Thyroid gland (tissue), 4 donors: ENCODE data around the gene TK2. TPM values are rescaled to one million over a fixed set of nuclear protein-coding genes. Genes with fewer than 3 reads are reported as not detected.

ENCODE experiments used
- DNase-seq, 2 donors: peaks; one replicate each; pipeline ENCODE4 v3.0.0-alpha.2; 2019
- H3K27ac ChIP-seq, 3 donors: fragments of 200-600 bp; sonication (generic); 1 replicate in 2 of 3; 2 replicates in 1 of 3; pipeline ENCODE4 v1.5.1; 2016 to 2019; ENCODE audit warnings: mild to moderate bottlenecking in 1 of 3, moderate library complexity in 1 of 3
- H3K27me3 ChIP-seq: fragments of 200-600 bp; sonication (generic); one replicate; pipeline ENCODE4 v1.5.1; 2019
- H3K36me3 ChIP-seq, 2 donors: fragments of 200-600 bp; sonication (generic); one replicate each; pipeline ENCODE4 v1.5.1; 2016 to 2019
- H3K4me1 ChIP-seq, 2 donors: fragments of 200-600 bp; sonication (generic); one replicate each; pipeline ENCODE4 v1.5.1; 2017 to 2019
- H3K4me3 ChIP-seq, 3 donors: fragments of 200-600 bp; sonication (generic); replicated peaks in 1 of 3; 1 replicate in 2 of 3; 2 replicates in 1 of 3; pipeline ENCODE4 v1.5.1; 2016; ENCODE audit warnings: mild to moderate bottlenecking in 1 of 3
- H3K9me3 ChIP-seq: fragments of 200-600 bp; sonication (generic); one replicate; pipeline ENCODE4 v1.5.1; 2017
- POLR2A ChIP-seq, 2 donors: fragments of 450-650 bp; IDR thresholded peaks; one replicate each; pipeline ENCODE4 v1.6.1; 2017; ENCODE audit warnings: antibody characterized with exemption in 2 of 2, mild to moderate bottlenecking in 2 of 2, moderate library complexity in 1 of 2
- WGBS, 2 donors: methylation state at CpG; one replicate each; pipeline ENCODE4 v1.1.5; 2017; 5-methylcytosine and 5-hydroxymethylcytosine counted together
- intact Hi-C: fragments of 100-400 bp; cut with DNase I; formaldehyde crosslinking; loops from one replicate; pipeline ENCODE4 v1.15.1; 2023
- total RNA-seq, 4 donors: library from RNA; depleted of rRNA; stranded (reverse); fragments of >200 nt; gene quantifications; one replicate each; pipeline ENCODE4 v1.2.3, GENCODE V29; 2016
- TF ChIP-seq, protein P1 (sequence below), 6 experiments: fragments of 200-600 bp in 3 of 6; fragments of 450-650 bp in 3 of 6; sonication (generic) in 3 of 6; IDR thresholded peaks; one replicate each; pipeline ENCODE4 v1.5.1; 2016 to 2019; ENCODE audit warnings: antibody characterized with exemption in 6 of 6, mild to moderate bottlenecking in 2 of 6, inconsistent platforms in 1 of 6, moderate library complexity in 1 of 6

Gene TK2
- total RNA-seq, 4 donors from 2014 or later, result 31.6 to 55.5 (median 46.6) TPM

DNA sequence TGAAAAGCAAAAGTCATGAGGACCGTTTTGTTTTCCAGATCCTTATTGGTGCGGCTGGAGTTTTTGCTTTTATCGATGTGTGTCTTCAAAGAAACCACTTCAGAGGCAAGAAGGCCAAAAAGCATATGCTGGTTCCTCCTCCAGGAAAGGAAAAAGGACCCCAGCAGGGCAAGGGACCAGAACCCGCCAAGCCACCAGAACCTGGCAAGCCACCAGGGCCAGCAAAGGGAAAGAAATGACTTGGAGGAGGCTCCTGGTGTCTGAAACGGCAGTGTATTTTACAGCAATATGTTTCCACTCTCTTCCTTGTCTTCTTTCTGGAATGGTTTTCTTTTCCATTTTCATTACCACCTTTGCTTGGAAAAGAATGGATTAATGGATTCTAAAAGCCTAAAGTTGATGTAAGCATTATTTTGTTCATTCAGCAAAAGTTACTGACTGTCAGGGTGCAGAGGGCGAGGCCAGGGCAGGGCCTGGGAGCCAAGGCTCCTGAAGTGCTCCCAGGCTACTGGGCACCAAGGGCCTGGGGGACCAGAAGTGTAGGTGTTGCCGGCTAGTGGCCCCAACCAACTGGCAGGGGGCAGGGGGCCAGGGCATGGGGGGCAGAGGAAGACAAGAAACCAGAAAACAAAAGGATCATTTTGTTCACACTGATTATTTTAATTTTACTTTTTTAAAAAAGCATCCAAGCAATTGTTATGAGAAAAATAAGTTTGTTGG lies 38.1 kb upstream of the TK2 start:
- 67 to 74% methylated on average over 7 of the region's 7 CpGs for WGBS, 2 donors

DNA sequence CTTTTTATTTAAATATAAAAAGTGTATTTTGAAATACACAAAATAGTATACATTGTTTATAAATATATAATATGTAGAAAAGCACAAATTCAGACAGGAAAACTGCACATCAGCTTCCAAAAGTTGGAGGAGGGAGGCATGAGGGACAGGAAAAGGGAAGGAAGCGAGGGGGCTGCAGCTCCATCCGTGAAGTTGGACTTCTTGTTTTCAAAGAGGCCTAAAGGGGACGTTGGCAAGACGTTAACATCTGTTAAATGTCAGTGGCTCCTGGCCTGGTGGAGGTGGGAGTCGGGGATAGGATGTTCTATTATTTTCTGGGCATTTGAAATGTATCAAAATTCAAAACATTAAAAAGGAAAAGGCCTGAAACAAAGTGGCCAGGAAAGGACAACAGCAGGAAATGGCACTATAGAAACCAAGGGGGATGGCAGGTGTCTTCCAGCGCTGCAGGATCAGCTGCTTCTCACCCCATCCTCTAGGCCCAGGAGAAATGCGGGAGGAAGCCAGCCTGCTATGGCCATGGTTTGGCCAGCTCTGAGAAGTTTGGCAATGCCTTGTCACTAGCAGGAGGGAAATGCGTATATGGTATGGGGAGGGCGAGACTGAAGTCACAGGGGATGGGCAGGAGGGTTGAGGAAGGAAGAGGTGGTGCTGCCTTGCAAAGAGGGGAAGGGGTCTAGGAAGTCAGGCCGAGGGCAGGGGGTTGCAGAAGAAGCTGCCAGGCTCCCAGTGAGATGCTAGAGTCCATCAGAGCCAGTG lies 35.7 kb upstream of the TK2 start:
- intact Hi-C loops, result no loop called here
- DNase-seq, result no peak
- Histone ChIP-seq H3K36me3 (peaks cover 0 to 6% of the 10 kb centered on the region in 2 donors), H3K27ac (no peak overlapping the region), H3K4me3 (no peak overlapping the region), H3K4me1 (peaks cover 12 to 23% of the 10 kb centered on the region in 2 donors), H3K27me3 (no peaks in the 10 kb centered on the region), H3K9me3 (no peaks in the 10 kb centered on the region)
- 76 to 81% methylated on average over 10 of the region's 10 CpGs for WGBS, 2 donors
- TF ChIP-seq POLR2A (IDR thresholded peaks at IDR 0.05), result no peak
- TF ChIP-seq, protein P1, sequence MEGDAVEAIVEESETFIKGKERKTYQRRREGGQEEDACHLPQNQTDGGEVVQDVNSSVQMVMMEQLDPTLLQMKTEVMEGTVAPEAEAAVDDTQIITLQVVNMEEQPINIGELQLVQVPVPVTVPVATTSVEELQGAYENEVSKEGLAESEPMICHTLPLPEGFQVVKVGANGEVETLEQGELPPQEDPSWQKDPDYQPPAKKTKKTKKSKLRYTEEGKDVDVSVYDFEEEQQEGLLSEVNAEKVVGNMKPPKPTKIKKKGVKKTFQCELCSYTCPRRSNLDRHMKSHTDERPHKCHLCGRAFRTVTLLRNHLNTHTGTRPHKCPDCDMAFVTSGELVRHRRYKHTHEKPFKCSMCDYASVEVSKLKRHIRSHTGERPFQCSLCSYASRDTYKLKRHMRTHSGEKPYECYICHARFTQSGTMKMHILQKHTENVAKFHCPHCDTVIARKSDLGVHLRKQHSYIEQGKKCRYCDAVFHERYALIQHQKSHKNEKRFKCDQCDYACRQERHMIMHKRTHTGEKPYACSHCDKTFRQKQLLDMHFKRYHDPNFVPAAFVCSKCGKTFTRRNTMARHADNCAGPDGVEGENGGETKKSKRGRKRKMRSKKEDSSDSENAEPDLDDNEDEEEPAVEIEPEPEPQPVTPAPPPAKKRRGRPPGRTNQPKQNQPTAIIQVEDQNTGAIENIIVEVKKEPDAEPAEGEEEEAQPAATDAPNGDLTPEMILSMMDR (IDR thresholded peaks at IDR 0.05), result no peak

More for the DNA sequence above, 38.1 kb upstream of the TK2 start:
- DNase-seq, result no peak
- Histone ChIP-seq H3K27ac (no peak overlapping the region), H3K9me3 (no peaks in the 10 kb centered on the region), H3K36me3 (peaks cover 0 to 6% of the 10 kb centered on the region in 2 donors), H3K27me3 (no peaks in the 10 kb centered on the region), H3K4me3 (no peak overlapping the region), H3K4me1 (peaks cover 0 to 11% of the 10 kb centered on the region in 2 donors)
- TF ChIP-seq POLR2A (IDR thresholded peaks at IDR 0.05), result no peak
- intact Hi-C loops, result no loop called here

DNA sequence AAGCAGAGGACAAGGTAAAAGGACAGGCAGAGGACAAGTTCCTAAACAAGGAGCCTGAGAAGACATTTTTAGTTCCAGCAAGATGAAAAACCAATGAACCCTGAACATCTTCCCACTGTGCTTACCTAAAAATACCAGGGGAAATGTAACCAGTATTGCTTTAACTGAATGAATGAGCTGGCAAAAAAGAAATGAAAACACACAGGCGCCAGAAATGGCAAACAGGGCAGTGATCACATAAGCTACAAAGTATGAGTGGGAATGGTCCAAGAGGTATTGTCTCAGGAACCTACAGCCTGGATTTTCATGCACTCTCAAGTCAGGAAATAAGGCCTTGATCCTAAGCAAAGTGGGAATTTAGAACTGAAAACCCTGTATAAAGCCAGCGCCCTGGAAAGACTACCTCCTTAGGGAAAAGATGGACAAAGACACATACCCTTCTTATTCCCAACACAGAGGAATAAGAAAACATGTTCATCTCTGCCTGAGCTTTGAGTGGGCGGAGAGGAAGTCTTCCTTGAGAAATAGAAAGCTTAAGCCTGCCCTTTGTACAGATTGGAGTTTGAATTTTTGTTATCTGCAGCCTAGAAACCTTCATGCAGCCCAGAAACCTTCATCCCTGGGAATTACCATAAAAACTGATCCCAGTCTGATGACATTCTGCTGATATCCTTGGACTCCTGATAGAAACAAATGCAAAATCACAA lies 31.5 kb upstream of the TK2 start:
- H3K27me3 ChIP-seq, result no peaks in the 10 kb centered on the region
- H3K4me1 ChIP-seq, result peaks cover 15 to 34% of the 10 kb centered on the region in 2 donors
- DNase-seq, result peak in 1 of 2 donors; percentile 37
- TF ChIP-seq POLR2A (IDR thresholded peaks at IDR 0.05), result no peak
- TF ChIP-seq, protein P1 (IDR thresholded peaks at IDR 0.05), result no peak
- peak overlapping the region; percentile 24 to 71 (median 57) for H3K27ac ChIP-seq
- H3K36me3 ChIP-seq, result peaks cover 0 to 5% of the 10 kb centered on the region in 2 donors
- 60% methylated on average over 3 of the region's 3 CpGs for WGBS, 2 donors
- no peaks in the 10 kb centered on the region for H3K9me3 ChIP-seq
- intact Hi-C loops, result no loop called here
- H3K4me3 ChIP-seq, result no peak overlapping the region

DNA sequence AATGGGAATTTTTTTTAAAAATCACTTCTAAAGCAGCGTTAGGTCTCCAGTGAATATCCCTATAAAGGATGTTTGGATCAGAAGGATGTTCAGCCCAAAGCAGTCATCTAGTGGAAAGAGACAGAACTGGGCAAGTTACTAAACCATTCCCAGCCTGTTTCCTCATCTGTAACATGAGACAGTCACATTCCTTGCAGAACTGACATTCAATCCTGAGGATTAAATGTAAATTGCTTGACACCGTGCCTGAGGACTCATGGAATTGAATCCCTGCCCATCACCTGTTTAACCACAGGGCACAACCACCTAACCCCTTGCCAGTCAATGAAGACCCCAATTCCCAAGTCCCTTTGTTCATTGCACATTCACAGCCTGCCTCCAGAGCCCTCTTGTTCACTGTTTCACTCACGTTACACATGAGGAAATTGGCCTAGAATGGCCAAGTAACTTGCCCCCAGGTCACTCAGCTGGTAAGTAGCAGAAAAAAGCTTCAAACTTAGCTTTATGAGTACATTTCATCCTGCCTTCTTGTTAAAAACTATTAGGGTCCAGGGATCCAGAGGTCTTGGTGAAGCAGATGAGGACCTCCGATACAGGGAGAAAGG lies 30.8 kb upstream of the TK2 start:
- no peak for DNase-seq
- no peak for TF ChIP-seq POLR2A (IDR thresholded peaks at IDR 0.05)
- TF ChIP-seq, protein P1 (IDR thresholded peaks at IDR 0.05), result no peak
- H3K27me3 ChIP-seq, result no peaks in the 10 kb centered on the region
- H3K9me3 ChIP-seq, result no peaks in the 10 kb centered on the region
- intact Hi-C loops, result no loop called here
- no peak overlapping the region for H3K4me3 ChIP-seq
- H3K4me1 ChIP-seq, result peaks cover 15 to 34% of the 10 kb centered on the region in 2 donors
- H3K36me3 ChIP-seq, result no peaks in the 10 kb centered on the region
- peak overlapping the region; percentile 24 to 71 (median 57) for H3K27ac ChIP-seq
- WGBS, 2 donors, result 70 to 73% methylated on average over 4 of the region's 4 CpGs
